A549 (cell line): Measurements from ENCODE around the gene KIAA0753. TPM values are rescaled to one million over a fixed set of nuclear protein-coding genes. Genes with fewer than 3 reads are reported as not detected.
A peak's percentile ranks its signal among the peaks of the same experiment; 100 is the strongest.

Experiments
- ATAC-seq, 2 experiments: fragments of 200-7000 bp in 1 of 2; fragments of >200 bp in 1 of 2; cut with Nextera tagmentation in 1 of 2; cut with Tn5 transposase in 1 of 2; 3 replicates each; pipeline versions ENCODE4 v1.8.0 to v1.9.1; 2018 to 2020; ENCODE audit warnings: mild to moderate bottlenecking in 1 of 2, moderate library complexity in 1 of 2
- CTCF ChIA-PET: fragments of 300-600 bp; sonication (Branson Sonifier 250); formaldehyde crosslinking; extraction: SDS; loops from one replicate; lab custom pipeline; 2021; ENCODE audit warnings: antibody characterized with exemption, inconsistent platforms; lab: Yijun Ruan, JAX
- POLR2A ChIA-PET: fragments of 350-600 bp; formaldehyde crosslinking; extraction: SDS; loops from one replicate; lab custom pipeline; 2021; ENCODE audit warnings: antibody characterized with exemption, inconsistent platforms; lab: Yijun Ruan, JAX
- DNase-seq, 2 experiments: peaks; one replicate each; pipeline versions ENCODE4 v3.0.0 to v3.0.0-alpha.2; 2011 to 2016; ENCODE audit warnings: low read depth in 1 of 2, low spot score in 1 of 2
- FAIRE-seq: peaks from 2 replicates; lab custom pipeline; 2011; peaks lifted over from hg19 to GRCh38; lab: Jason Lieb, UNC
- H3K27ac ChIP-seq, 2 experiments: fragments of >200 bp; sonication (Bioruptor Twin); formaldehyde crosslinking; 3 replicates each; pipeline ENCODE4 v1.5.1; 2016 to 2017
- H3K4me1 ChIP-seq: fragments of >200 bp; sonication (Bioruptor Twin); formaldehyde crosslinking; 3 replicates; pipeline ENCODE4 v1.6.1; 2016
- H3K4me2 ChIP-seq: fragments of >200 bp; sonication (Bioruptor Twin); formaldehyde crosslinking; 3 replicates; pipeline ENCODE4 v1.6.1; 2016
- H3K4me3 ChIP-seq: fragments of >200 bp; sonication (Bioruptor Twin); formaldehyde crosslinking; 3 replicates; pipeline ENCODE4 v1.5.1; 2016
- H3K9me3 ChIP-seq: fragments of >200 bp; sonication (Bioruptor Twin); formaldehyde crosslinking; 3 replicates; pipeline ENCODE4 v1.6.1; 2016
- BHLHE40 ChIP-seq: IDR thresholded peaks from 2 replicates; pipeline ENCODE4 v1.6.1; 2012; ENCODE audit warnings: low read depth, low read length, inconsistent platforms
- CHD2 ChIP-seq: fragments of 150-350 bp; IDR thresholded peaks from 2 replicates; pipeline ENCODE4 v1.6.1; 2014; ENCODE audit warnings: low read length; ENCODE audit not compliant: partially characterized antibody
- CHD4 ChIP-seq: fragments of 200-600 bp; sonication (generic); IDR thresholded peaks from 2 replicates; pipeline ENCODE4 v1.6.1; 2016; ENCODE audit warnings: antibody characterized with exemption, mild to moderate bottlenecking, borderline replicate concordance
- EHF ChIP-seq: fragments of 250-450 bp; sonication (Bioruptor Pico); IDR thresholded peaks from 2 replicates; pipeline ENCODE4 v1.5.0; 2020; ENCODE audit warnings: mild to moderate bottlenecking
- FOXS1 ChIP-seq: fragments of 250-450 bp; sonication (Bioruptor Pico); IDR thresholded peaks from 2 replicates; pipeline ENCODE4 v1.5.0; 2020; ENCODE audit warnings: mild to moderate bottlenecking, moderate library complexity
- HOXA7 ChIP-seq: fragments of 250-450 bp; sonication (Bioruptor Pico); IDR thresholded peaks from 2 replicates; pipeline ENCODE4 v1.5.0; 2020; ENCODE audit warnings: mild to moderate bottlenecking, moderate library complexity
- JUN ChIP-seq, 2 experiments: fragments of >200 bp; sonication (Bioruptor Twin); formaldehyde crosslinking; IDR thresholded peaks; 2 replicates in 1 of 2; 3 replicates in 1 of 2; pipeline ENCODE4 v1.6.1; 2016 to 2017
- NR3C1 ChIP-seq: fragments of >200 bp; sonication (Bioruptor Twin); formaldehyde crosslinking; IDR thresholded peaks from 3 replicates; pipeline ENCODE4 v1.6.1; 2017
- RARB ChIP-seq: fragments of 250-450 bp; sonication (Bioruptor Pico); IDR thresholded peaks from 2 replicates; pipeline ENCODE4 v1.8.0; 2021; ENCODE audit warnings: mild to moderate bottlenecking, moderate library complexity
- TFCP2L1 ChIP-seq: fragments of 250-450 bp; sonication (Bioruptor Pico); IDR thresholded peaks from 2 replicates; pipeline ENCODE4 v1.5.0; 2021; ENCODE audit warnings: mild to moderate bottlenecking
- ZNF302 ChIP-seq: fragments of 250-450 bp; sonication (Bioruptor Pico); IDR thresholded peaks from 2 replicates; pipeline ENCODE4 v1.9.0; 2021; ENCODE audit warnings: inconsistent platforms, mild to moderate bottlenecking, moderate library complexity
- WGBS: methylation state at CpG from one replicate; pipeline ENCODE4 v1.1.6; 2017; ENCODE audit errors: missing lambda C conversion rate; 5-methylcytosine and 5-hydroxymethylcytosine counted together
- polyA plus RNA-seq, 4 experiments: library from polyadenylated mRNA; depleted of rRNA in 3 of 4; stranded (reverse); fragments of >200 nt; fragmentation: RNase III in 1 of 4; extraction: RNeasy Plus Mini Kit Qiagen cat#74134 plus additional on column Dnase treatment in 1 of 4; gene quantifications; 2 replicates in 3 of 4; 3 replicates in 1 of 4; pipeline ENCODE4 v1.2.3, GENCODE V29; 2011 to 2017
- TF ChIP-seq, protein P1 (sequence below): IDR thresholded peaks from 2 replicates; pipeline ENCODE4 v1.6.1; 2012
- TF ChIP-seq, protein P2 (sequence below): fragments of 200-600 bp; sonication (generic); IDR thresholded peaks from 2 replicates; pipeline ENCODE4 v1.6.1; 2016; ENCODE audit warnings: antibody characterized with exemption, mild to moderate bottlenecking, moderate library complexity
- TF ChIP-seq, protein P3 (sequence below): fragments of >200 bp; sonication (Bioruptor Twin); formaldehyde crosslinking; IDR thresholded peaks from 3 replicates; pipeline ENCODE4 v1.6.1; 2016

KIAA0753 gene
- polyA plus RNA-seq, 2 of the 4 experiments (the other 2 are of a cell fraction), result 13.6 to 15.2 TPM

GRCh38 chr17:6642592-6642991, 2.1 kb upstream of the KIAA0753 start (continued):
- TF ChIP-seq NR3C1, result no peak
- TF ChIP-seq, protein P1, sequence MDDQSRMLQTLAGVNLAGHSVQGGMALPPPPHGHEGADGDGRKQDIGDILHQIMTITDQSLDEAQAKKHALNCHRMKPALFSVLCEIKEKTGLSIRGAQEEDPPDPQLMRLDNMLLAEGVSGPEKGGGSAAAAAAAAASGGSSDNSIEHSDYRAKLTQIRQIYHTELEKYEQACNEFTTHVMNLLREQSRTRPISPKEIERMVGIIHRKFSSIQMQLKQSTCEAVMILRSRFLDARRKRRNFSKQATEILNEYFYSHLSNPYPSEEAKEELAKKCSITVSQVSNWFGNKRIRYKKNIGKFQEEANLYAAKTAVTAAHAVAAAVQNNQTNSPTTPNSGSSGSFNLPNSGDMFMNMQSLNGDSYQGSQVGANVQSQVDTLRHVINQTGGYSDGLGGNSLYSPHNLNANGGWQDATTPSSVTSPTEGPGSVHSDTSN, result no peak
- TF ChIP-seq CHD4, result no peak
- 0 out of 2 replicates have a peak, but pooled peaks have one; percentile 4 for TF ChIP-seq HOXA7 (CRISPR knock-in tag)
- no peak for TF ChIP-seq CHD2
- TF ChIP-seq, all 56 proteins: peak for 4

DNA sequence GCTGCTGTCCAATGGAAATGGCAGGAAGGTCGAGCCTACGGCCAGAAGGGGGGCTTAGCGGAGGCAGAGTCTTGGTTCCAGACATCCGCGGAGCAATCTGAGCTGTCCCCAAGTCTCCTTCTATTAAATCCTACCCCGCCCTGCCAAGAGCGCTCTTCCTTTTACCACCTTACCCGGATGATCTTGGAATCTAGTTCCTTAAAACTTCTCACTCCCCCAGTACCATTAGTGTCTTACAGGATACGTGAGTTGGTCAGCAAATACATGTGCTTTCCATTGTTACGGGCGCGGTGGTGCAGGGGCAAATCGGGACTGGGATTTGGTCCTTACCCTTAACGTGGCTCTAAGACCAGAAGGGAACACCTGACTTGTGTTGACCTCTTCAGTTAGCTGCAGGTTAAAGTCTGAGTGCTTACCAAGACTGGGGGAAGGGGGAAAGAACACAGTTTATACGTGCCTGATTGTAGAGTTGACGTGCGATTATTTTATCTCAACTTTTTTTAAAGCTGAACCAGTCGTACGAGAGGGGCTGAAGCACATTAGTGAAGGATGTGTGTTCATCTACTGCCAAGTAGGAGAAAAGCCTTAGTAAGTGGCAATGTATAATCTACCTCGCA, 844 bp upstream of the KIAA0753 start:
- FAIRE-seq (peak; percentile 43), ATAC-seq (peak; percentile 22 to 56; a peak in 5 of 6 replicates)
- peak overlapping the region; percentile 94 to 97 for H3K27ac ChIP-seq
- TF ChIP-seq TFCP2L1 (CRISPR knock-in tag) (no peak), CHD2 (no peak), BHLHE40 (no peak), RARB (CRISPR knock-in tag) (0 out of 2 replicates have a peak, but pooled peaks have one; percentile 5), FOXS1 (CRISPR knock-in tag) (no peak), EHF (CRISPR knock-in tag) (no peak), ZNF302 (CRISPR knock-in tag) (no peak), JUN (IDR thresholded peaks at IDR 0.05) (0 out of 5 replicates have a peak, but pooled peaks of 1 of the 2 experiments have one; percentile 4)
- TF ChIP-seq, protein P2, sequence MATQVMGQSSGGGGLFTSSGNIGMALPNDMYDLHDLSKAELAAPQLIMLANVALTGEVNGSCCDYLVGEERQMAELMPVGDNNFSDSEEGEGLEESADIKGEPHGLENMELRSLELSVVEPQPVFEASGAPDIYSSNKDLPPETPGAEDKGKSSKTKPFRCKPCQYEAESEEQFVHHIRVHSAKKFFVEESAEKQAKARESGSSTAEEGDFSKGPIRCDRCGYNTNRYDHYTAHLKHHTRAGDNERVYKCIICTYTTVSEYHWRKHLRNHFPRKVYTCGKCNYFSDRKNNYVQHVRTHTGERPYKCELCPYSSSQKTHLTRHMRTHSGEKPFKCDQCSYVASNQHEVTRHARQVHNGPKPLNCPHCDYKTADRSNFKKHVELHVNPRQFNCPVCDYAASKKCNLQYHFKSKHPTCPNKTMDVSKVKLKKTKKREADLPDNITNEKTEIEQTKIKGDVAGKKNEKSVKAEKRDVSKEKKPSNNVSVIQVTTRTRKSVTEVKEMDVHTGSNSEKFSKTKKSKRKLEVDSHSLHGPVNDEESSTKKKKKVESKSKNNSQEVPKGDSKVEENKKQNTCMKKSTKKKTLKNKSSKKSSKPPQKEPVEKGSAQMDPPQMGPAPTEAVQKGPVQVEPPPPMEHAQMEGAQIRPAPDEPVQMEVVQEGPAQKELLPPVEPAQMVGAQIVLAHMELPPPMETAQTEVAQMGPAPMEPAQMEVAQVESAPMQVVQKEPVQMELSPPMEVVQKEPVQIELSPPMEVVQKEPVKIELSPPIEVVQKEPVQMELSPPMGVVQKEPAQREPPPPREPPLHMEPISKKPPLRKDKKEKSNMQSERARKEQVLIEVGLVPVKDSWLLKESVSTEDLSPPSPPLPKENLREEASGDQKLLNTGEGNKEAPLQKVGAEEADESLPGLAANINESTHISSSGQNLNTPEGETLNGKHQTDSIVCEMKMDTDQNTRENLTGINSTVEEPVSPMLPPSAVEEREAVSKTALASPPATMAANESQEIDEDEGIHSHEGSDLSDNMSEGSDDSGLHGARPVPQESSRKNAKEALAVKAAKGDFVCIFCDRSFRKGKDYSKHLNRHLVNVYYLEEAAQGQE, result 0 out of 2 replicates have a peak, but pooled peaks have one; percentile 1
- TF ChIP-seq, protein P3, sequence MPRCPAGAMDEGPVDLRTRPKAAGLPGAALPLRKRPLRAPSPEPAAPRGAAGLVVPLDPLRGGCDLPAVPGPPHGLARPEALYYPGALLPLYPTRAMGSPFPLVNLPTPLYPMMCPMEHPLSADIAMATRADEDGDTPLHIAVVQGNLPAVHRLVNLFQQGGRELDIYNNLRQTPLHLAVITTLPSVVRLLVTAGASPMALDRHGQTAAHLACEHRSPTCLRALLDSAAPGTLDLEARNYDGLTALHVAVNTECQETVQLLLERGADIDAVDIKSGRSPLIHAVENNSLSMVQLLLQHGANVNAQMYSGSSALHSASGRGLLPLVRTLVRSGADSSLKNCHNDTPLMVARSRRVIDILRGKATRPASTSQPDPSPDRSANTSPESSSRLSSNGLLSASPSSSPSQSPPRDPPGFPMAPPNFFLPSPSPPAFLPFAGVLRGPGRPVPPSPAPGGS, result no peak; the same call in 2 of the 3 replicates
- TF ChIP-seq, all 56 proteins: peak for 3
- H3K9me3 ChIP-seq, result no peaks in the 10 kb centered on the region
- peaks cover 22% of the 10 kb centered on the region for H3K4me1 ChIP-seq
- 5% methylated on average over 20 of the region's 20 CpGs for WGBS
- ChIA-PET CTCF (interaction anchor here (1.0 to 5.8 kb wide), 9 partner anchors 13 to 380 kb away, joined by 3 to 42 read pairs (median 3); no protein-coding TSS in a partner anchor), POLR2A (interaction anchor here (0.7 to 2.2 kb wide), 5 partner anchors 10 to 170 kb away, joined by 3 to 12 read pairs (median 4); partner anchors contain the start of genes C17orf100 and MED31)
- peak overlapping the region; percentile 81 for H3K4me3 ChIP-seq
- DNase-seq, result peak in 1 of 2 experiments; percentile 41
- H3K4me2 ChIP-seq, result peak overlapping the region; percentile 87
